BLaER1 (cell line): ENCODE data around the gene HAVCR1.
"Not testable (repeated sequence)": the region's sequence is repeated elsewhere in the genome, so short reads cannot be mapped to it uniquely, and the experiment has no call there.

ENCODE experiments used
- H3K27ac ChIP-seq: shearing (Covaris generic); formaldehyde crosslinking; 2 replicates; pipeline ENCODE4 v1.8.1; 2022
- H3K27me3 ChIP-seq: shearing (Covaris generic); formaldehyde crosslinking; 2 replicates; pipeline ENCODE4 v1.8.1; 2022
- H3K36me3 ChIP-seq: shearing (Covaris generic); formaldehyde crosslinking; 2 replicates; pipeline ENCODE4 v1.8.1; 2022
- H3K4me1 ChIP-seq: shearing (Covaris generic); formaldehyde crosslinking; 2 replicates; pipeline ENCODE4 v1.8.1; 2022
- H3K4me2 ChIP-seq: shearing (Covaris generic); formaldehyde crosslinking; 2 replicates; pipeline ENCODE4 v1.8.1; 2022
- H3K4me3 ChIP-seq: shearing (Covaris generic); formaldehyde crosslinking; 2 replicates; pipeline ENCODE4 v1.8.1; 2022
- H3K9ac ChIP-seq: shearing (Covaris generic); formaldehyde crosslinking; 2 replicates; pipeline ENCODE4 v1.8.1; 2022
- H3K9me3 ChIP-seq: shearing (Covaris generic); formaldehyde crosslinking; 2 replicates; pipeline ENCODE4 v1.8.1; 2022
- H4K20me1 ChIP-seq: shearing (Covaris generic); formaldehyde crosslinking; 2 replicates; pipeline ENCODE4 v1.8.1; 2022
- Cebpa-rat ChIP-seq: shearing (Covaris generic); IDR thresholded peaks from 2 replicates; pipeline ENCODE4 v1.8.1; 2022

The HAVCR1 gene

GRCh38 chr5:157072508-157072907 is 13.6 kb upstream of the HAVCR1 start:
- TF ChIP-seq Cebpa-rat: no peak
- no peaks in the 10 kb centered on the region for H3K27me3 ChIP-seq
- H3K9ac ChIP-seq: no peak overlapping the region
- H3K36me3 ChIP-seq: no peaks in the 10 kb centered on the region
- no peaks in the 10 kb centered on the region for H3K9me3 ChIP-seq
- H3K27ac ChIP-seq: no peak overlapping the region
- H4K20me1 ChIP-seq: no peaks in the 10 kb centered on the region
- no peak overlapping the region for H3K4me3 ChIP-seq
- peaks cover 29% of the 10 kb centered on the region for H3K4me1 ChIP-seq
- no peak overlapping the region for H3K4me2 ChIP-seq

- H3K4me3 ChIP-seq: no peak overlapping the region
- H3K9me3 ChIP-seq: no peaks in the 10 kb centered on the region
- no peaks in the 10 kb centered on the region for H4K20me1 ChIP-seq
- H3K27ac ChIP-seq: no peak overlapping the region
- TF ChIP-seq Cebpa-rat: no peak
- no peak overlapping the region for H3K4me2 ChIP-seq
- H3K4me1 ChIP-seq: peaks cover 4% of the 10 kb centered on the region
- no peaks in the 10 kb centered on the region for H3K36me3 ChIP-seq
- H3K9ac ChIP-seq: no peak overlapping the region
- no peaks in the 10 kb centered on the region for H3K27me3 ChIP-seq
Measured at GRCh38 chr5:157069949-157070348, 11.0 kb upstream of the HAVCR1 start.

- Histone ChIP-seq H4K20me1 (no peaks in the 10 kb centered on the region), H3K27ac (no peak overlapping the region), H3K4me2 (no peak overlapping the region), H3K9me3 (no peaks in the 10 kb centered on the region), H3K4me3 (no peak overlapping the region), H3K4me1 (no peaks in the 10 kb centered on the region), H3K9ac (no peak overlapping the region), H3K27me3 (no peaks in the 10 kb centered on the region), H3K36me3 (no peaks in the 10 kb centered on the region)
- peak; percentile 39; the same call in 1 of the 2 replicates for TF ChIP-seq Cebpa-rat
Measured at GRCh38 chr5:157068785-157069184, 9.9 kb upstream of the HAVCR1 start.

- H3K9ac ChIP-seq: no peak overlapping the region
- H3K27ac ChIP-seq: no peak overlapping the region
- no peaks in the 10 kb centered on the region for H3K36me3 ChIP-seq
- no peaks in the 10 kb centered on the region for H4K20me1 ChIP-seq
- no peaks in the 10 kb centered on the region for H3K9me3 ChIP-seq
- H3K4me3 ChIP-seq: no peak overlapping the region
- no peak for TF ChIP-seq Cebpa-rat
- H3K4me1 ChIP-seq: no peaks in the 10 kb centered on the region
- H3K4me2 ChIP-seq: no peak overlapping the region
- H3K27me3 ChIP-seq: no peaks in the 10 kb centered on the region
Measured at GRCh38 chr5:157068339-157068738, 9.4 kb upstream of the HAVCR1 start.

- Histone ChIP-seq H3K4me2 (no peak overlapping the region), H3K36me3 (no peaks in the 10 kb centered on the region), H3K4me3 (no peak overlapping the region), H3K27ac (no peak overlapping the region), H3K27me3 (no peaks in the 10 kb centered on the region), H3K9ac (no peak overlapping the region), H3K4me1 (no peaks in the 10 kb centered on the region), H4K20me1 (no peaks in the 10 kb centered on the region), H3K9me3 (no peaks in the 10 kb centered on the region)
- TF ChIP-seq Cebpa-rat: no peak
Measured at GRCh38 chr5:157067005-157067404, 8.1 kb upstream of the HAVCR1 start.

- Histone ChIP-seq H3K9me3 (no peaks in the 10 kb centered on the region), H3K4me3 (no peak overlapping the region), H3K36me3 (no peaks in the 10 kb centered on the region), H3K4me2 (no peak overlapping the region), H3K27me3 (no peaks in the 10 kb centered on the region), H3K9ac (no peak overlapping the region), H4K20me1 (no peaks in the 10 kb centered on the region), H3K27ac (no peak overlapping the region), H3K4me1 (no peaks in the 10 kb centered on the region)
- TF ChIP-seq Cebpa-rat: no peak
Measured at GRCh38 chr5:157066080-157066479, 7.2 kb upstream of the HAVCR1 start.

GRCh38 chr5:157063776-157064430 is 5.0 kb upstream of the HAVCR1 start:
- Histone ChIP-seq H4K20me1 (no peaks in the 10 kb centered on the region), H3K9me3 (no peaks in the 10 kb centered on the region), H3K4me1 (no peaks in the 10 kb centered on the region), H3K27me3 (no peaks in the 10 kb centered on the region), H3K27ac (no peak overlapping the region), H3K4me3 (no peak overlapping the region), H3K4me2 (no peak overlapping the region), H3K36me3 (no peaks in the 10 kb centered on the region), H3K9ac (no peak overlapping the region)
- no peak for TF ChIP-seq Cebpa-rat

GRCh38 chr5:157059891-157060290 is 975 bp upstream of the HAVCR1 start:
- Histone ChIP-seq H3K9ac (no peak overlapping the region), H3K27me3 (no peaks in the 10 kb centered on the region), H3K4me3 (no peak overlapping the region), H3K27ac (no peak overlapping the region), H3K4me2 (no peak overlapping the region), H4K20me1 (no peaks in the 10 kb centered on the region), H3K9me3 (no peaks in the 10 kb centered on the region; the same call in 1 of the 2 replicates), H3K4me1 (no peaks in the 10 kb centered on the region), H3K36me3 (no peaks in the 10 kb centered on the region)
- TF ChIP-seq Cebpa-rat: no peak

- Histone ChIP-seq H4K20me1 (no peaks in the 10 kb centered on the region), H3K27ac (no peak overlapping the region), H3K27me3 (no peaks in the 10 kb centered on the region), H3K4me1 (no peaks in the 10 kb centered on the region), H3K36me3 (no peaks in the 10 kb centered on the region), H3K9me3 (no peaks in the 10 kb centered on the region; the same call in 1 of the 2 replicates), H3K4me3 (no peak overlapping the region), H3K9ac (no peak overlapping the region), H3K4me2 (no peak overlapping the region)
- no peak for TF ChIP-seq Cebpa-rat
Measured at GRCh38 chr5:157057459-157058370, 1.2 kb downstream of the HAVCR1 start.

- H4K20me1 ChIP-seq, H3K4me3 ChIP-seq, H3K4me1 ChIP-seq, H3K9ac ChIP-seq, H3K4me2 ChIP-seq, H3K9me3 ChIP-seq, H3K27ac ChIP-seq, H3K36me3 ChIP-seq, H3K27me3 ChIP-seq: not testable (repeated sequence)
Measured at GRCh38 chr5:157056848-157057247, 2.1 kb downstream of the HAVCR1 start.
